Duodenal mucosa (tissue), 2 donors: ENCODE results near the gene PON1.

Source experiments
- H3K27ac ChIP-seq: one replicate; pipeline ENCODE4 v1.7.0; 2013; ENCODE audit warnings: low read depth, low read length
- H3K27me3 ChIP-seq, 2 donors: one replicate each; pipeline ENCODE4 v1.7.0; 2013; ENCODE audit warnings: low read length in 2 of 2, control low read depth in 1 of 2; ENCODE audit not compliant: insufficient read depth in 2 of 2, control insufficient read depth in 1 of 2
- H3K36me3 ChIP-seq, 2 donors: one replicate each; pipeline ENCODE4 v1.7.0; 2013; ENCODE audit warnings: low read length in 2 of 2, control low read depth in 1 of 2; ENCODE audit not compliant: insufficient read depth in 2 of 2, control insufficient read depth in 1 of 2
- H3K4me1 ChIP-seq, 2 donors: one replicate each; pipeline ENCODE4 v1.7.0; 2013; ENCODE audit warnings: low read length in 2 of 2, control low read depth in 1 of 2; ENCODE audit not compliant: insufficient read depth in 2 of 2, control insufficient read depth in 1 of 2
- H3K4me3 ChIP-seq, 2 donors: one replicate each; pipeline ENCODE4 v1.7.0; 2013; ENCODE audit warnings: low read length in 2 of 2, low read depth in 1 of 2
- H3K9ac ChIP-seq, 2 donors: one replicate each; pipeline ENCODE4 v1.7.0; 2013; ENCODE audit warnings: low read length in 2 of 2, low read depth in 1 of 2
- H3K9me3 ChIP-seq, 2 donors: one replicate each; pipeline ENCODE4 v1.7.0; 2013; ENCODE audit warnings: low read length in 2 of 2, control low read depth in 1 of 2; ENCODE audit not compliant: control insufficient read depth in 1 of 2

PON1 gene

GRCh38 chr7:95335093-95335492 lies 10.8 kb upstream of the PON1 start:
- Histone ChIP-seq H3K4me3 (no peak overlapping the region), H3K36me3 (no peaks in the 10 kb centered on the region), H3K9me3 (no peaks in the 10 kb centered on the region), H3K9ac (no peak overlapping the region), H3K27me3 (no peaks in the 10 kb centered on the region), H3K27ac (no peak overlapping the region), H3K4me1 (no peaks in the 10 kb centered on the region)

GRCh38 chr7:95334447-95334846 lies 10.1 kb upstream of the PON1 start:
- no peak overlapping the region for H3K9ac ChIP-seq
- no peak overlapping the region for H3K27ac ChIP-seq
- H3K4me1 ChIP-seq, result no peaks in the 10 kb centered on the region
- H3K27me3 ChIP-seq, result no peaks in the 10 kb centered on the region
- H3K4me3 ChIP-seq, result no peak overlapping the region
- no peaks in the 10 kb centered on the region for H3K9me3 ChIP-seq
- H3K36me3 ChIP-seq, result no peaks in the 10 kb centered on the region

GRCh38 chr7:95330961-95331337 lies 6.6 kb upstream of the PON1 start:
- Histone ChIP-seq H3K9ac (peak overlapping the region in 1 of 2 donors; percentile 15), H3K4me3 (peak overlapping the region; percentile 59 to 64), H3K9me3 (no peaks in the 10 kb centered on the region), H3K36me3 (no peaks in the 10 kb centered on the region), H3K4me1 (no peaks in the 10 kb centered on the region), H3K27ac (no peak overlapping the region), H3K27me3 (no peaks in the 10 kb centered on the region)

- H3K36me3 ChIP-seq, result no peaks in the 10 kb centered on the region
- peak overlapping the region; percentile 59 to 64 for H3K4me3 ChIP-seq
- no peaks in the 10 kb centered on the region for H3K9me3 ChIP-seq
- H3K9ac ChIP-seq, result peak overlapping the region in 1 of 2 donors; percentile 15
- no peaks in the 10 kb centered on the region for H3K4me1 ChIP-seq
- H3K27ac ChIP-seq, result no peak overlapping the region
- H3K27me3 ChIP-seq, result no peaks in the 10 kb centered on the region
Measured at GRCh38 chr7:95330204-95330960, 6.0 kb upstream of the PON1 start.

GRCh38 chr7:95327356-95327755 lies 3.0 kb upstream of the PON1 start:
- Histone ChIP-seq H3K4me3 (no peak overlapping the region), H3K9me3 (no peaks in the 10 kb centered on the region), H3K27ac (no peak overlapping the region), H3K36me3 (no peaks in the 10 kb centered on the region), H3K9ac (no peak overlapping the region), H3K27me3 (peaks cover 0 to 3% of the 10 kb centered on the region in 2 donors), H3K4me1 (no peaks in the 10 kb centered on the region)

GRCh38 chr7:95323410-95324129 lies 762 bp downstream of the PON1 start:
- H3K4me1 ChIP-seq, result no peaks in the 10 kb centered on the region
- no peaks in the 10 kb centered on the region for H3K9me3 ChIP-seq
- H3K9ac ChIP-seq, result no peak overlapping the region
- no peaks in the 10 kb centered on the region for H3K36me3 ChIP-seq
- no peak overlapping the region for H3K27ac ChIP-seq
- no peak overlapping the region for H3K4me3 ChIP-seq
- peaks cover 0 to 3% of the 10 kb centered on the region in 2 donors for H3K27me3 ChIP-seq

- Histone ChIP-seq H3K4me3 (no peak overlapping the region), H3K27ac (no peak overlapping the region), H3K36me3 (no peaks in the 10 kb centered on the region), H3K4me1 (no peaks in the 10 kb centered on the region), H3K9ac (no peak overlapping the region), H3K9me3 (no peaks in the 10 kb centered on the region), H3K27me3 (peaks cover 0 to 3% of the 10 kb centered on the region in 2 donors)
Measured at GRCh38 chr7:95322854-95323253, 1.5 kb downstream of the PON1 start.

- H3K27ac ChIP-seq, result no peak overlapping the region
- H3K9me3 ChIP-seq, result no peaks in the 10 kb centered on the region
- H3K4me3 ChIP-seq, result no peak overlapping the region
- peaks cover 0 to 3% of the 10 kb centered on the region in 2 donors for H3K27me3 ChIP-seq
- no peaks in the 10 kb centered on the region for H3K4me1 ChIP-seq
- H3K9ac ChIP-seq, result no peak overlapping the region
- no peaks in the 10 kb centered on the region for H3K36me3 ChIP-seq
Measured at GRCh38 chr7:95322396-95322795, 1.9 kb downstream of the PON1 start.

- peaks cover 0 to 3% of the 10 kb centered on the region in 2 donors for H3K27me3 ChIP-seq
- no peak overlapping the region for H3K4me3 ChIP-seq
- no peaks in the 10 kb centered on the region for H3K4me1 ChIP-seq
- no peaks in the 10 kb centered on the region for H3K36me3 ChIP-seq
- no peak overlapping the region for H3K27ac ChIP-seq
- H3K9ac ChIP-seq, result no peak overlapping the region
- no peaks in the 10 kb centered on the region for H3K9me3 ChIP-seq
Measured at GRCh38 chr7:95321720-95322119, 2.6 kb downstream of the PON1 start.

GRCh38 chr7:95320651-95321050 lies 3.7 kb downstream of the PON1 start:
- no peak overlapping the region for H3K4me3 ChIP-seq
- H3K27ac ChIP-seq, result no peak overlapping the region
- H3K4me1 ChIP-seq, result no peaks in the 10 kb centered on the region
- H3K9ac ChIP-seq, result no peak overlapping the region
- peaks cover 0 to 3% of the 10 kb centered on the region in 2 donors for H3K27me3 ChIP-seq
- H3K9me3 ChIP-seq, result no peaks in the 10 kb centered on the region
- H3K36me3 ChIP-seq, result no peaks in the 10 kb centered on the region
